Left lung (tissue), 10 donors: ENCODE data around the gene GPSM1. TPM values are rescaled to one million over a fixed set of nuclear protein-coding genes. Genes with fewer than 3 reads are reported as not detected.

ENCODE experiments used
- ATAC-seq: fragments of 200-7000 bp; cut with Tn5 transposase; one replicate; pipeline ENCODE4 v1.9.1; 2020; ENCODE audit warnings: moderate library complexity
- DNase-seq, 4 donors: peaks; one replicate each; pipeline ENCODE4 v3.0.0-alpha.2; 2013 to 2020
- H3K27ac ChIP-seq, 2 donors: fragments of 200-600 bp; sonication (generic) in 1 of 2; one replicate each; pipeline versions ENCODE4 v1.5.0 to v1.8.0; 2020 to 2021
- H3K27me3 ChIP-seq, 2 donors: fragments of 200-600 bp; sonication (generic) in 1 of 2; one replicate each; pipeline versions ENCODE4 v1.5.0 to v1.8.0; 2020 to 2021
- H3K36me3 ChIP-seq, 2 donors: fragments of 200-600 bp; sonication (generic) in 1 of 2; one replicate each; pipeline versions ENCODE4 v1.5.0 to v1.8.0; 2020 to 2021
- H3K4me1 ChIP-seq, 2 donors: fragments of 200-600 bp; one replicate each; pipeline ENCODE4 v1.8.0; 2021
- H3K4me3 ChIP-seq, 2 donors: fragments of 200-600 bp; sonication (generic) in 1 of 2; one replicate each; pipeline versions ENCODE4 v1.5.0 to v1.8.0; 2020 to 2021; ENCODE audit warnings: mild to moderate bottlenecking in 1 of 2
- H3K9me3 ChIP-seq, 2 donors: fragments of 200-600 bp; sonication (generic) in 1 of 2; one replicate each; pipeline versions ENCODE4 v1.5.0 to v1.8.0; 2020 to 2021
- CTCF ChIP-seq, 2 donors: fragments of 200-600 bp; sonication (generic) in 1 of 2; IDR thresholded peaks; one replicate each; pipeline versions ENCODE4 v1.5.0 to v1.8.0; 2021; ENCODE audit warnings: antibody characterized with exemption in 2 of 2
- intact Hi-C, 2 donors: fragments of 100-400 bp; cut with DNase I; formaldehyde crosslinking; loops; one replicate each; pipeline versions ENCODE4 v1.11.2 to v1.14.2; 2022
- polyA plus RNA-seq, 6 donors: library from polyadenylated mRNA; unstranded; fragments of 120-200 nt; gene quantifications; one replicate each; pipeline ENCODE4 v1.2.1, GENCODE V29; 2013; ENCODE audit not compliant: insufficient read length in 6 of 6
- total RNA-seq, 2 donors: library from RNA; stranded (reverse); fragmentation: NEBNext Ultra II Directional; extraction: Animal tissue kit (Norgen Biotek cat#: 25700); gene quantifications; one replicate each; pipeline ENCODE4 v1.2.1, GENCODE V29; 2021
- donor health status: DM: no; HTN: yes; CAD: no.
- donor health status: DM: no; HTN: no; CAD: no.

The GPSM1 gene
- total and polyA plus RNA-seq, 8 donors, result 21.7 to 84.3 (median 52.7) TPM

DNA sequence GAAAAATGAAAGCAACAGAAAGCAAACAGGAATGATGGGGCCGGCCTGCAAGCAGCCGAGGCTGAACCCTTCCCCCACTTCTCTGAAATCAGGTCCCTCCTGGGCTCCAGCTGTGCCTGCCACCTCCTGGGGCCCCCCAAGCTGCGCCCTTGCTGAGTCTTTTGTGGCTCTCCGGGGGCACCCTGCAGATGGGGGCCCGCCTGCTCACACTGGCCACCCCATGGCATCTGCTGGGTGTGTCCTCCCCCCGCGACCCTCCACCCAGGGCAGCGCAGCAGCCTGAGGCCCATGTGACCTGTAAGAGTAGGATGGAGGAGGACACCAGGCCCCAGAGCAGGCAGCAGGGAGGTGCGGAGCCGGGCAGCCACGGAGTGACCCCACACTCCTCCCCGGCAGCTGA lies 5.7 kb downstream of the GPSM1 start:
- intact Hi-C loops, result no loop called here
- no peaks in the 10 kb centered on the region for H3K9me3 ChIP-seq
- H3K27ac ChIP-seq, result no peak overlapping the region
- H3K27me3 ChIP-seq, result peaks cover 0 to 10% of the 10 kb centered on the region in 2 donors
- ATAC-seq, result no peak
- no peak overlapping the region for H3K4me3 ChIP-seq
- peaks cover 7 to 11% of the 10 kb centered on the region in 2 donors for H3K4me1 ChIP-seq
- no peak for DNase-seq
- TF ChIP-seq CTCF (IDR thresholded peaks at IDR 0.05), result no peak
- H3K36me3 ChIP-seq, result peaks cover 0 to 20% of the 10 kb centered on the region in 2 donors

GRCh38 chr9:136333486-136333885 lies 6.1 kb downstream of the GPSM1 start:
- no peak for TF ChIP-seq CTCF (IDR thresholded peaks at IDR 0.05)
- peaks cover 0 to 20% of the 10 kb centered on the region in 2 donors for H3K36me3 ChIP-seq
- no peaks in the 10 kb centered on the region for H3K9me3 ChIP-seq
- ATAC-seq (no peak), DNase-seq (no peak)
- intact Hi-C loops, result no loop called here
- peaks cover 3 to 7% of the 10 kb centered on the region in 2 donors for H3K4me1 ChIP-seq
- H3K27ac ChIP-seq, result no peak overlapping the region
- no peak overlapping the region for H3K4me3 ChIP-seq
- H3K27me3 ChIP-seq, result peaks cover 0 to 6% of the 10 kb centered on the region in 2 donors

DNA sequence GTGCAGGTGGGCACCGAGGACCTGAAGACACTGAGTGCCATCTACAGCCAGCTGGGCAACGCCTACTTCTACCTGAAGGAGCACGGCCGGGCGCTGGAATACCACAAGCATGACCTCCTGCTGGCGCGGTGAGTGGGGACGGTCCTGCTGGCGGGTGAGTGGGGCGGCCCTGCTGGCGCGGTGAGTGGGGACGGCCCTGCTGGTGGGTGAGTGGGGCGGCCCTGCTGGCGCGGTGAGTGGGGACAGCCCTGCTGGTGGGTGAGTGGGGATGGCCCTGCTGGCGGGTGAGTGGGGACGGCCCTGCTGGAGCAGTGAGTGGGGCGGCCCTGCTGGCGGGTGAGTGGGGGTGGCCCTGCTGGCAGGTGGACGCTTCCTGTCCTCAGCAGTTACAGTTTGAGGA lies 7.2 kb downstream of the GPSM1 start:
- DNase-seq, result no peak
- H3K27ac ChIP-seq, result no peak overlapping the region
- no peak for TF ChIP-seq CTCF (IDR thresholded peaks at IDR 0.05)
- no peak for ATAC-seq
- peaks cover 0 to 20% of the 10 kb centered on the region in 2 donors for H3K36me3 ChIP-seq
- H3K27me3 ChIP-seq, result no peaks in the 10 kb centered on the region
- intact Hi-C loops, result no loop called here
- no peaks in the 10 kb centered on the region for H3K9me3 ChIP-seq
- H3K4me3 ChIP-seq, result no peak overlapping the region
- no peaks in the 10 kb centered on the region for H3K4me1 ChIP-seq

GRCh38 chr9:136335296-136336155 lies 8.2 kb downstream of the GPSM1 start:
- H3K4me1 ChIP-seq, result no peaks in the 10 kb centered on the region
- DNase-seq, result no peak
- no peaks in the 10 kb centered on the region for H3K9me3 ChIP-seq
- no peak overlapping the region for H3K4me3 ChIP-seq
- intact Hi-C loops, result no loop called here
- H3K27ac ChIP-seq, result no peak overlapping the region
- no peak for ATAC-seq
- H3K36me3 ChIP-seq, result peaks cover 0 to 20% of the 10 kb centered on the region in 2 donors
- no peaks in the 10 kb centered on the region for H3K27me3 ChIP-seq
- no peak for TF ChIP-seq CTCF (IDR thresholded peaks at IDR 0.05)

DNA sequence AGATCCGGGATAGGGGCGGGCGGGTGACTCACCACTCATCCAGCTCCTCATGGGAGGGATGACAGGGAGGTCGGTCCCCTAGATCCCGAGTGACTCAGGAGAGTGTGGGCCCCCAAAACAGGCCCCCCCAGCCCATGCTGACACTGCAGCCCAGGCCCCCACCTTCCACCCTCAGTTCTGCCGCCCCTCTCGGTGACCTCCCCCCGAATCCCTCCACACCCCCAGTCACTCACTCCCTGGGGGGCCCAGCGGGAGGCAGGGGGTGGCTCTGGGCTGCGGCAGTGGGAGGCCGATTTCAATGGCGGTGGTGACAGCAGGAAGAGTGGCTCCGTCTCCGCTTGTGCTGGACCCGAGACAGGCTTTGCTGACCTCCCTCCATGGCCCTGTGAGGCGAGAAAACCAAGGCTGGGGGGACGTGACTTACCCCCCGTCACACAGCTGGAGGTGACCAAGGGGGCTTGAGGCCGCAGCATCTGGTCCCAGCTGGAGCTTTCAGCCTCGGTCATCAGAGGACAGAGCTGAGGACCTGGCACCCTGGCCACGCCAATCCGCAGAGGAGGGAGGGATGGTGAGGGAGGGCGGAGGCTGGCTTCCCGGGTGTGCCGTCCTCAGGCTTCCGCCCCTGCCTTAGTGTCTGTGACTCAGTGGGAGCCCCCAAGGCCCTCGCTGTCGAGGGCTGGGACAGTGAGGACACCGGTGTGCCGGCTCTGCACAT lies 9.0 kb downstream of the GPSM1 start:
- Histone ChIP-seq H3K4me3 (no peak overlapping the region), H3K27me3 (no peaks in the 10 kb centered on the region), H3K27ac (no peak overlapping the region), H3K36me3 (peaks cover 0 to 24% of the 10 kb centered on the region in 2 donors), H3K4me1 (no peaks in the 10 kb centered on the region), H3K9me3 (no peaks in the 10 kb centered on the region)
- ATAC-seq (peak; percentile 1), DNase-seq (no peak)
- intact Hi-C loops, result no loop called here
- TF ChIP-seq CTCF (IDR thresholded peaks at IDR 0.05), result no peak
